Left ventricle myocardium inferior (tissue), 1 donor: ENCODE measurements around the gene SELPLG. TPM values are rescaled to one million over a fixed set of nuclear protein-coding genes. Genes with fewer than 3 reads are reported as not detected.

ENCODE experiments used
- DNase-seq: peaks from one replicate; pipeline ENCODE4 v3.0.0-alpha.2; 2020
- H3K27ac ChIP-seq: fragments of 200-600 bp; replicated peaks from 2 replicates; pipeline ENCODE4 v1.8.0; 2021
- H3K27me3 ChIP-seq: fragments of 200-600 bp; 2 replicates; pipeline ENCODE4 v1.8.0; 2021; ENCODE audit warnings: low read depth
- H3K36me3 ChIP-seq: fragments of 200-600 bp; 2 replicates; pipeline ENCODE4 v1.8.0; 2021
- H3K4me1 ChIP-seq: fragments of 200-600 bp; 2 replicates; pipeline ENCODE4 v1.8.0; 2021
- H3K4me3 ChIP-seq: fragments of 200-600 bp; 2 replicates; pipeline ENCODE4 v1.8.0; 2021; ENCODE audit warnings: mild to moderate bottlenecking, moderate library complexity
- H3K9me3 ChIP-seq: fragments of 200-600 bp; replicated peaks from 2 replicates; pipeline ENCODE4 v1.8.0; 2021
- intact Hi-C: fragments of 100-400 bp; cut with micrococcal nuclease; formaldehyde crosslinking; loops from one replicate; pipeline ENCODE4 v1.11.0; 2022
- total RNA-seq: library from RNA; stranded (reverse); fragmentation: NEBNext Ultra II Directional; extraction: Animal tissue kit (Norgen Biotek cat#: 25700); gene quantifications from one replicate; pipeline ENCODE4 v1.2.1, GENCODE V29; 2021
- TF ChIP-seq, protein P1 (sequence below): fragments of 200-600 bp; IDR thresholded peaks from 2 replicates; pipeline ENCODE4 v1.8.0; 2021; ENCODE audit warnings: antibody characterized with exemption, mild to moderate bottlenecking, borderline replicate concordance
- donor health status: DM: no; HTN: yes; CAD: no; lungs with severe emphysema.

The SELPLG gene
- total RNA-seq, 1 donor from 2014 or later: 3.4 TPM

DNA sequence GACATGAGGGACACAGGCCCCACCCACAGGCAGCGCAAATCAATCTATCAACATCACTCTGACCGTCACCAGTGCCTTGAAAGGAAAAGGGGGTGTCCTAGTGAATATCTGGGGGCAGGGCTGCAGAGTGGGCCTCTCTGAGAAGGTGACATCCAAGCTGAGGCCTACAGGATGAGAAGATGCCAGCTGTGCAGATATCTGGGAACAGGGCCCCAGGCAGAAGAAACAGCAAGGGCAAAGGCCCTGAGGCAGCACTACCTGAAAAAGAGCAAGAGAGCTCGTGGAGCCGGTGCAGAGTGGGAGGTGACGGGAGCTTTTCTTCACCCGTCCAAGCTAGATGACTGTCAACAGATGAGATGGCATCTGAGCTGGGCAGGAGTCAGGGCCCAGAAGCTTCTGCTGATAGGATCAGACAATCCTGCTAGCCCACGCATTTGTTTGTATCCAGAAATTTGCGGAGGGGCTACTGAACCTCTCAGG lies 23.3 kb downstream of the SELPLG start:
- TF ChIP-seq, protein P1, sequence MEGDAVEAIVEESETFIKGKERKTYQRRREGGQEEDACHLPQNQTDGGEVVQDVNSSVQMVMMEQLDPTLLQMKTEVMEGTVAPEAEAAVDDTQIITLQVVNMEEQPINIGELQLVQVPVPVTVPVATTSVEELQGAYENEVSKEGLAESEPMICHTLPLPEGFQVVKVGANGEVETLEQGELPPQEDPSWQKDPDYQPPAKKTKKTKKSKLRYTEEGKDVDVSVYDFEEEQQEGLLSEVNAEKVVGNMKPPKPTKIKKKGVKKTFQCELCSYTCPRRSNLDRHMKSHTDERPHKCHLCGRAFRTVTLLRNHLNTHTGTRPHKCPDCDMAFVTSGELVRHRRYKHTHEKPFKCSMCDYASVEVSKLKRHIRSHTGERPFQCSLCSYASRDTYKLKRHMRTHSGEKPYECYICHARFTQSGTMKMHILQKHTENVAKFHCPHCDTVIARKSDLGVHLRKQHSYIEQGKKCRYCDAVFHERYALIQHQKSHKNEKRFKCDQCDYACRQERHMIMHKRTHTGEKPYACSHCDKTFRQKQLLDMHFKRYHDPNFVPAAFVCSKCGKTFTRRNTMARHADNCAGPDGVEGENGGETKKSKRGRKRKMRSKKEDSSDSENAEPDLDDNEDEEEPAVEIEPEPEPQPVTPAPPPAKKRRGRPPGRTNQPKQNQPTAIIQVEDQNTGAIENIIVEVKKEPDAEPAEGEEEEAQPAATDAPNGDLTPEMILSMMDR: no peak
- Histone ChIP-seq H3K4me1 (peaks cover 17% of the 10 kb centered on the region), H3K36me3 (no peaks in the 10 kb centered on the region), H3K27me3 (no peaks in the 10 kb centered on the region), H3K27ac (no peak overlapping the region), H3K4me3 (no peak overlapping the region), H3K9me3 (peaks cover under 1% of the 10 kb centered on the region)
- intact Hi-C loops: no loop called here
- DNase-seq: no peak

DNA sequence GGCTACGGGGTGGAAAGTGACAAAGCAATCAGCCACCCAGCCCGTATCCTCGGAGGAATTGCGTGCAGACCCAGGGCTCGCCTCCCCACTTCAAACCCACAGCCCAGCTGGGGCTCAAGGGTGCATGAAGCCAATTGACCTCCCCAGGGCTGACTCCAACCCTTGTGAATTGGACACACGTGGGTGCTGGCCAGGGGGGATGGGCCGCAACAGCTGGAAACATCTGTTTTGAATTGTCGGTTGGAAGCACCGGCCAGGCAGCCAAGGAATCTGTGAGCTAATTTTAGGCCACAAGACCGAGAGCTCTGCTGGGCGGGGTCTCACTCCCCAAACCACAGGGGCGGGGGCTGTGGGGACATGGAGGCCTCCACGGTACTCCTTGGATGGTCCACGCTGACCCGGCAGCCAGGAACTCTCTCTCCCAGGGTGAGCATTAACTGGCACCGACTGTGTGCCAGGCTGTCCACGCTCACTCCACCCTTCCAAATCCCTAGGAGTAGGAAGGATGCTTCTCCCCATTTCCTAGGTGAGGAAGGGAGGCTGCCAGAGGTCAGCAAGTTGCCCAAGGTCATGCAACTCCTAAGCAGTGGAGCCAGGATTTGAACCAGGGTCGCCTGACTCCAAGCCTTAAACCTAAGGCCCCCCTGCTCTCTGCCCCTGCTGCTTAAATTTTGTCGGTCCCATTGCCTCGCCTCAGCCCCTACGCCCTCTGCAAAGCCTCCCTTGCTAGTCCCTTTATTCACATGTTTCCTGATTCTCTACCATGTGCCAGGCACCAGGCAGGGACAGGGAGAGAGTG lies 24.0 kb downstream of the SELPLG start:
- Histone ChIP-seq H3K9me3 (no peaks in the 10 kb centered on the region), H3K27me3 (no peaks in the 10 kb centered on the region), H3K4me3 (no peak overlapping the region), H3K36me3 (no peaks in the 10 kb centered on the region), H3K27ac (no peak overlapping the region), H3K4me1 (peaks cover 17% of the 10 kb centered on the region)
- peak; percentile 81 for DNase-seq
- TF ChIP-seq, protein P1: no peak
- intact Hi-C loops: no loop called here

DNA sequence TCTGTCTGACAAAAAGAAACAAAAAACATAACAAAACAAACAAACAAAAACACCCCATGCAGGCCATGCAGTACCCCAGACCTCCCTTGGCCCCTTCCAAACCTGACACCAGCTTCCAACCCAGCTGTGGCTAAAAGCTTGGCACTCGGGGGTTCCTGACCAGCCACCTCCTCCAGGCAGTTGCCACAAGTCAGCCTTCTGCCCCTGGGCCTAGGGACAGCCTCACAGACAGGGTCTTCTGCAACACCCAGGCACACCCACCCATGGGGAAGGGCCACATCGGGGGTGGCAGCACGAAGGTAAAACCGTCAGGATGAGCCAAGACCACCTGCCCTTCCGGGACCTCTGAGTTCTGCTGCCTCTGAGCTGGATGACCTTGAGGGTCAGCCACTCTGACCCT lies 25.1 kb downstream of the SELPLG start:
- intact Hi-C loops: no loop called here
- Histone ChIP-seq H3K36me3 (no peaks in the 10 kb centered on the region), H3K4me1 (peaks cover 17% of the 10 kb centered on the region), H3K4me3 (no peak overlapping the region), H3K9me3 (no peaks in the 10 kb centered on the region), H3K27ac (no peak overlapping the region), H3K27me3 (no peaks in the 10 kb centered on the region)
- DNase-seq: no peak
- TF ChIP-seq, protein P1: no peak

DNA sequence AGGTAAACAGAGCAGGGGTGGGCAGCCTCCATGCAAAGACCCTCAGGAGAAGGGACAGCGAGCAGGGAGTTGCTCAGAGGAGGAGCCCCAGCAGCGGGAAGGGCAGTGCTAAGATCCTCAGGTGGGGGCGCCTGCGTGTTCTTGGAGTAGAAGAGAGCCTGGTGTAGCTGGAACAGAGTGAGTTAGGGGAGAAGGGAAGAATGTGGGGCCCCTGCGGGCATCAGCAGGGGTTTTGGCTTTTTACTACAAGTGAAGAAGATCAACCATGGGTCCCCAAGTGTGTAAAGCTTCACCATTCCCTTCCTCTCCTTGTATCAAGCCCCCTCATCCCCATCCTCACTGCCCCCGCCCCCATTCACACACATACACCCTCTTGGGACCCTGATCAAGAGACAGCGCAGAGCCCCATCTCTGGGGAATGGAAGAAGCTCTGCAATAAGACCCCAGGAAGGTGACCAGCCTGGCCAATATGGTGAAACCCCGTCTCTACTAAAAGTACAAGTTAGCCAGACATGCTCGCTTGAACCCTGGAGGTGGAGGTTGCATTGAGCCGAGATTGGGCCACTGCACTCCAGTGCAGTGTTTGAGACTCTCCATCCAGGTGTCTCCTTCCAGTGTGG lies 25.6 kb downstream of the SELPLG start:
- Histone ChIP-seq H3K4me3 (no peak overlapping the region), H3K36me3 (no peaks in the 10 kb centered on the region), H3K9me3 (no peaks in the 10 kb centered on the region), H3K27ac (no peak overlapping the region), H3K27me3 (no peaks in the 10 kb centered on the region), H3K4me1 (peaks cover 17% of the 10 kb centered on the region)
- intact Hi-C loops: no loop called here
- no peak for DNase-seq
- TF ChIP-seq, protein P1: no peak

DNA sequence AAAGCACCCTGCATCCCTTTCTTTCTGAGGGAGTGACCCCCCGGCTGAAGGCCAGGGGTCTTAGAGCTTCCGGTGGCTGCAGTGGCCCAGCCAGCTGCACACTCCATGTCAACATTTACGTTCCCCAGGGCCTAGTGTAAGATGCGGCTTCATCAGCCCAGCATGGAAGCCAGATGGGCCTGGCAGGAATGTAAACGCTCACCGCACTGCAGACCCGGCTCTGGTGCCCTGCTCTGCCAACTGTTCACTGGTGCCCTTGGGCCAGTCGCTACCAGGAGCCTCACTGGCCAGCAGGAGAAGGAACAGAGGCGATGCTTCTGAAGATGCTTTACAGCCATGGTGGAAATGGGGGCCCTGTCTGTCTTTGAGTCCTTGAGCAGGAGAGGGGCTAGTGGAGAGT lies 27.2 kb downstream of the SELPLG start:
- DNase-seq: no peak

More for the DNA sequence above, 27.2 kb downstream of the SELPLG start:
- no peaks in the 10 kb centered on the region for H3K9me3 ChIP-seq
- intact Hi-C loops: no loop called here
- no peak overlapping the region for H3K4me3 ChIP-seq
- TF ChIP-seq, protein P1: no peak
- H3K36me3 ChIP-seq: no peaks in the 10 kb centered on the region
- no peaks in the 10 kb centered on the region for H3K27me3 ChIP-seq
- H3K27ac ChIP-seq: no peak overlapping the region
- H3K4me1 ChIP-seq: peaks cover 17% of the 10 kb centered on the region
